Keratinocyte (primary cell): ENCODE measurements around the gene MUC15. TPM values are rescaled to one million over a fixed set of nuclear protein-coding genes. Genes with fewer than 3 reads are reported as not detected.
A peak's percentile ranks its signal among the peaks of the same experiment; 100 is the strongest.

Experiments used
- DNase-seq: peaks from one replicate; pipeline ENCODE4 v3.0.0-alpha.2; 2011; ENCODE audit warnings: low read depth, missing footprints, low spot score
- FAIRE-seq: peaks from 2 replicates; lab custom pipeline; 2011; peaks lifted over from hg19 to GRCh38; lab: Jason Lieb, UNC
- H2AFZ ChIP-seq: 2 replicates; pipeline ENCODE4 v1.6.0; 2012; ENCODE audit warnings: low read length, control low read depth, inconsistent platforms; ENCODE audit not compliant: control insufficient read depth
- H3K27ac ChIP-seq: 2 replicates; pipeline ENCODE4 v1.5.1; 2011; ENCODE audit warnings: low read length; ENCODE audit not compliant: control insufficient read depth, insufficient read depth
- H3K27me3 ChIP-seq: 3 replicates; pipeline ENCODE4 v1.6.0; 2011; ENCODE audit warnings: low read length; ENCODE audit not compliant: control insufficient read depth, insufficient read depth; ENCODE audit errors: extremely low read depth
- H3K36me3 ChIP-seq, 2 experiments: 2 replicates in 1 of 2; 3 replicates in 1 of 2; pipeline ENCODE4 v1.5.1; 2011; ENCODE audit warnings: low read length in 2 of 2, mild to moderate bottlenecking in 1 of 2; ENCODE audit not compliant: control insufficient read depth in 2 of 2, insufficient read depth in 2 of 2; ENCODE audit errors: extremely low read depth in 1 of 2
- H3K4me1 ChIP-seq: 3 replicates; pipeline ENCODE4 v1.5.1; 2011; ENCODE audit warnings: low read length; ENCODE audit not compliant: control insufficient read depth, insufficient read depth; ENCODE audit errors: extremely low read depth
- H3K4me2 ChIP-seq: 3 replicates; pipeline ENCODE4 v1.6.0; 2011; ENCODE audit warnings: low read depth, low read length; ENCODE audit not compliant: control insufficient read depth, insufficient read depth; ENCODE audit errors: extremely low read depth
- H3K4me3 ChIP-seq, 3 experiments: fragments of 200-600 bp in 1 of 3; sonication (generic) in 1 of 3; 2 replicates in 2 of 3; 3 replicates in 1 of 3; pipeline ENCODE4 v1.5.1; 2011 to 2016; ENCODE audit warnings: low read length in 3 of 3, mild to moderate bottlenecking in 3 of 3, control low read depth in 2 of 3, inconsistent platforms in 1 of 3, low read depth in 1 of 3, mixed read lengths in 1 of 3, mixed run types in 1 of 3, moderate library complexity in 1 of 3; ENCODE audit not compliant: control insufficient read depth in 2 of 3, insufficient read depth in 2 of 3; ENCODE audit errors: extremely low read depth in 1 of 3
- H3K79me2 ChIP-seq: 2 replicates; pipeline ENCODE4 v1.6.0; 2012; ENCODE audit warnings: low read length; ENCODE audit not compliant: control insufficient read depth, insufficient read depth
- H3K9ac ChIP-seq: 3 replicates; pipeline ENCODE4 v1.6.0; 2011; ENCODE audit warnings: low read length; ENCODE audit not compliant: control insufficient read depth, insufficient read depth; ENCODE audit errors: extremely low read depth
- H3K9me1 ChIP-seq: 3 replicates; pipeline ENCODE4 v1.6.0; 2011; ENCODE audit warnings: low read length; ENCODE audit not compliant: control insufficient read depth, insufficient read depth; ENCODE audit errors: extremely low read depth
- H3K9me3 ChIP-seq: 2 replicates; pipeline ENCODE4 v1.5.1; 2012; ENCODE audit warnings: low read depth, low read length; ENCODE audit not compliant: control insufficient read depth
- H4K20me1 ChIP-seq: 3 replicates; pipeline ENCODE4 v1.6.0; 2011; ENCODE audit warnings: low read length; ENCODE audit not compliant: control insufficient read depth, insufficient read depth; ENCODE audit errors: extremely low read depth
- EZH2 ChIP-seq: IDR thresholded peaks from one replicate; pipeline ENCODE4 v1.6.1; 2012; ENCODE audit warnings: inconsistent platforms, mild to moderate bottlenecking, low read length, moderate library complexity
- dilution Hi-C: fragments of 300-500 bp; cut with MboI; formaldehyde crosslinking; loops from one replicate; pipeline ENCODE4 v1.7.0; 2020; ENCODE audit warnings: low sequenced_read_pairs; ENCODE audit not compliant: extremely low pct_ligation_motif_present
- polyA plus RNA-seq, 5 experiments: library from polyadenylated mRNA; depleted of rRNA in 3 of 5; stranded (reverse) in 3 of 5; stranded (forward) in 1 of 5; unstranded in 1 of 5; fragments of >200 nt; gene quantifications; 1 replicate in 1 of 5; 2 replicates in 3 of 5; 3 replicates in 1 of 5; pipeline versions ENCODE4 v1.2.1 to v1.2.3, GENCODE V29; 2011 to 2012; ENCODE audit warnings: missing spikeins in 2 of 5, low read depth in 1 of 5, low replicate concordance in 1 of 5
- TF ChIP-seq, protein P1 (sequence below), 3 experiments: IDR thresholded peaks in 1 of 3; conservative IDR thresholded peaks in 1 of 3; optimal IDR thresholded peaks in 1 of 3; 2 replicates in 2 of 3; 3 replicates in 1 of 3; pipeline versions ENCODE3 to v1.5.1; 2011; ENCODE audit warnings: low read length in 3 of 3, mild to moderate bottlenecking in 3 of 3, moderate library complexity in 2 of 3, control low read depth in 1 of 3, inconsistent platforms in 1 of 3; ENCODE audit not compliant: insufficient read depth in 2 of 3; ENCODE audit errors: extremely low read depth in 1 of 3

The MUC15 gene
- polyA plus RNA-seq, 1 donor (not counting 4 experiments of a cell fraction or from before 2014, with no cell fraction given) = 1.5 TPM

DNA sequence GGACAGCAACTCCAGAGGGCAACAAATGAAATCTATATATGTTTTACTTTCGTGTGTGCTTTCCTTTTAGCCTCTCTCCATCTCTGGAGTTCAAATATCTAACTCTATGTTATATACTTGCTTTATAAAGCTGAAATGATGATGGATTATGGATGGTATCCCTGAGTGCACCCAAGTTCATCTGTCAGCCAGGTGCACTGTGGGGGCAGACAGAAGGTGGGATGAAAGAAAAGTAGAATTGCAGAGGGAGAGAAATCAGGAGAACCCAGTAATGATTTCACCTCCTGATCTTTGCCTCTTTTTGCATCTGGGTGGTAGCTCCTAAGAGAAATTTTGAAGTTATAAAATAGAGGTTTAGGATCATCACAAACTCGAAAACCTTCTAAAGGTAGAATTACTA lies 2.4 kb downstream of the MUC15 start:
- dilution Hi-C loops = no loop called here
- FAIRE-seq (no peak), DNase-seq (no peak)
- H3K27ac ChIP-seq = no peak overlapping the region
- H2AFZ ChIP-seq = no peak overlapping the region
- H3K4me2 ChIP-seq = peak overlapping the region; percentile 17
- H3K9ac ChIP-seq = no peak overlapping the region
- TF ChIP-seq EZH2 = no peak
- TF ChIP-seq, protein P1, sequence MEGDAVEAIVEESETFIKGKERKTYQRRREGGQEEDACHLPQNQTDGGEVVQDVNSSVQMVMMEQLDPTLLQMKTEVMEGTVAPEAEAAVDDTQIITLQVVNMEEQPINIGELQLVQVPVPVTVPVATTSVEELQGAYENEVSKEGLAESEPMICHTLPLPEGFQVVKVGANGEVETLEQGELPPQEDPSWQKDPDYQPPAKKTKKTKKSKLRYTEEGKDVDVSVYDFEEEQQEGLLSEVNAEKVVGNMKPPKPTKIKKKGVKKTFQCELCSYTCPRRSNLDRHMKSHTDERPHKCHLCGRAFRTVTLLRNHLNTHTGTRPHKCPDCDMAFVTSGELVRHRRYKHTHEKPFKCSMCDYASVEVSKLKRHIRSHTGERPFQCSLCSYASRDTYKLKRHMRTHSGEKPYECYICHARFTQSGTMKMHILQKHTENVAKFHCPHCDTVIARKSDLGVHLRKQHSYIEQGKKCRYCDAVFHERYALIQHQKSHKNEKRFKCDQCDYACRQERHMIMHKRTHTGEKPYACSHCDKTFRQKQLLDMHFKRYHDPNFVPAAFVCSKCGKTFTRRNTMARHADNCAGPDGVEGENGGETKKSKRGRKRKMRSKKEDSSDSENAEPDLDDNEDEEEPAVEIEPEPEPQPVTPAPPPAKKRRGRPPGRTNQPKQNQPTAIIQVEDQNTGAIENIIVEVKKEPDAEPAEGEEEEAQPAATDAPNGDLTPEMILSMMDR (optimal IDR thresholded peaks at IDR 0.05 in 1 of 3, IDR thresholded peaks at IDR 0.05 in 1 of 3, conservative IDR thresholded peaks at IDR 0.05 in 1 of 3; ENCODE audit: extremely low read depth in 1 of 3, insufficient read depth in 2 of 3, low read length in 3 of 3) = no peak
- H3K36me3 ChIP-seq = no peaks in the 10 kb centered on the region
- H3K79me2 ChIP-seq = no peaks in the 10 kb centered on the region
- H3K4me3 ChIP-seq = no peak overlapping the region
- H4K20me1 ChIP-seq = no peaks in the 10 kb centered on the region
- no peaks in the 10 kb centered on the region for H3K9me3 ChIP-seq
- peaks cover 20% of the 10 kb centered on the region for H3K4me1 ChIP-seq
- no peaks in the 10 kb centered on the region for H3K27me3 ChIP-seq
- no peaks in the 10 kb centered on the region for H3K9me1 ChIP-seq

DNA sequence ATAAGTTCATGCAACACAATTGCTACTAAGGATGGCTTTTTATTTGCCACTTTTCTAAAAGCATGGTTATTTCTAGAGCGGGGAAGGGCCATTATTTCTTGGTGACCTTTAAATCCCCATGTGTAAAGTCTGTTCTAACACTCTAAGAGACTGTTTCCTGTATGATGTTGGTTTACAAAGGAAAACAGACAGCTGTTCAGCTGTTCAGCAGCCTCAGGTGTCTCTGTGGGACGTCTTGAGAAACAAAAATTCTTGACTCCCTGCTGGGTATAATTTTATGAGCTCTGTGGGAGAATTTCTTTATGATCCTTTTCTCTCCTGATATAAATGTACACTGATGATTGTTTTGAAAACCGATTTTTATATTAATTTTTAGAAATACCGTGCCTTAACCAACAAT lies 13.9 kb downstream of the MUC15 start:
- Histone ChIP-seq H3K27me3 (no peaks in the 10 kb centered on the region), H3K36me3 (no peaks in the 10 kb centered on the region), H3K9me1 (no peaks in the 10 kb centered on the region), H3K4me3 (no peak overlapping the region), H3K4me1 (no peaks in the 10 kb centered on the region), H3K79me2 (no peaks in the 10 kb centered on the region), H3K9me3 (no peaks in the 10 kb centered on the region), H3K27ac (no peak overlapping the region), H3K4me2 (no peak overlapping the region), H3K9ac (no peak overlapping the region), H4K20me1 (no peaks in the 10 kb centered on the region), H2AFZ (no peak overlapping the region)
- no peak for TF ChIP-seq EZH2
- TF ChIP-seq, protein P1 (optimal IDR thresholded peaks at IDR 0.05 in 1 of 3, IDR thresholded peaks at IDR 0.05 in 1 of 3, conservative IDR thresholded peaks at IDR 0.05 in 1 of 3; ENCODE audit: extremely low read depth in 1 of 3, insufficient read depth in 2 of 3, low read length in 3 of 3) = no peak
- dilution Hi-C loops = no loop called here
- FAIRE-seq = no peak
- no peak for DNase-seq
